EH (cell line): ENCODE results near the gene SMIM12.
A peak's percentile ranks its signal among the peaks of the same experiment; 100 is the strongest.
"Not testable (repeated sequence)": the region's sequence is repeated elsewhere in the genome, so short reads cannot be mapped to it uniquely, and the experiment has no call there.

Experiments
- DNase-seq: peaks from one replicate; pipeline ENCODE4 v3.0.0-alpha.2; 2015; ENCODE audit warnings: low read depth

SMIM12 gene

DNA sequence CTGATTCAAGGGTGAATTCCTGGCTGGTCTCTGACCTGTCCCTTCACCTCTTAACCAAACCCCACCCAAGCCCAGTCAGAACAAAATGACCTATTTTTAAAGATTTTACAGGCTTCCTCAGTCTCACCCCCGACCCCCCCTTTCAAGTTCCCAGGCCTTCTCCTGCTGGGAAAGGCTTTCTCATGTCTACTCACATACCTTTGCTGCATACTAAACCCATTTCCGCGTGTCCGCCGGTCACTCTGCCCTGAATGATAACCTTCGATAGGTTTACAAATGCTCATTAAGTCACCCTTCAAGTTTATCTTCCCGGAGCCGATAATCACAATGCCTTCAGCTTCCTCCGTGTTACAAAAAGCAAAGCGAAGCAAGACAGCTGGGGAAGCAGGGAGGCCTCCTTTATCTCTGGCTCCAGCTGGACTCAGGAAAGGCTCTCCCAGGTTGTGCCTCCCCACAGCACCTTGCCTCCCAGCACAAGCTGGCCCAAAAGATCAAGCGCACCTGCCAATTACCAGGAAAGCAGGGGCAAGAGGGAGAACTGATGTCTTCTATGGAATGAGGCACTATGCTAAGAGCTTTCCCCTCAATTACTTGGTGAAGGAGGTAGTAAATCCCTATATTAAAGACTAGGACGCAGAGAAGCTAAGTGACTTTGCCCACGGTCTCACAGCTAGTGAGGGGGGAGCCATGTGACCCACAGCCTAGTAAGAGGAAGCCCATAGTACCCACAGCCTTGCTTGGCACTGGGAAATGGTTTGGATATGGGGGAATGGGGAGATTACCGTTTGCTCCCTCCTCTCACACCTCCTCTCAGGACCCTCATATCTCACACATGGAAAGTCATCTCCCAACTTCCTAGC is 15.9 kb downstream of the SMIM12 start:
- no peak for DNase-seq

DNA sequence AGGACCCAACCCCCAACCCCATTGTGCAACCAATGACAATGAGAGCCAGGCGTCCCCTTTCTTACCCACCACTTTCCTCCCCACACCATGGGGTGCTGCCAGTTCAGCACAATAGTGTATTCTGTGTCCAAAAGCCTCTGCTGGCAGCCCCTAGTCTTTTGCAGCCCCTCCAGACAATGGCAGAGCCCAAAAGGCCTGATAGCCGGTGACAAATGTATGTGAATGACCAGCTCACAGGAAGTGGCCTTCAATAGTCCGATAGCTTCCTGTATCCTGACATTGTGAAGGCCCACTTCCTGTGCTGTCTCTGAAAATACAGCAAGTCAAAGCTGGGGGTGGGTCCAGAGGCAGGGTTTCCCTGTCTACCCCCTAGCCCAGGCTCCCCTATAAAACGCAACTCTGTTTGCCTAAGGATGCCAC is 16.6 kb downstream of the SMIM12 start:
- DNase-seq: no peak

DNA sequence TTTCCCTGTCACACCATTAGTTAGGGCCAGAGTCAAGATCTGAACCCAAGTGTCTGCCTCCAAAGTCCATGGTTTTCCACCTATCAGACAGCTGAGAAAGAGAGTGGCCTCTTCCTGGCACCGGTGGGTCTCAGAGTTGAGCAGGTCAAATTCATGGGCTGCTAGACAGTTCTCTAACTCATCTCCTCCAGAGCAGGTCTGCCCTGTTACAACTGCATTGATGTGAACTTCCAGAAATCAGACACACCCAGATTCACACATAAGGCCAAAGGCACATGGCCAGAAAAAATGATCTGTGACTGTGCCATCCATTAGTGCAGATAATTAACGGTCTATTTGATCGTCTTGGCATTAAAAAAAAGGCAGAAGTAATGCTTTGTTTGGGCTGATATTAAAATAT is 17.5 kb downstream of the SMIM12 start:
- DNase-seq: no peak

DNA sequence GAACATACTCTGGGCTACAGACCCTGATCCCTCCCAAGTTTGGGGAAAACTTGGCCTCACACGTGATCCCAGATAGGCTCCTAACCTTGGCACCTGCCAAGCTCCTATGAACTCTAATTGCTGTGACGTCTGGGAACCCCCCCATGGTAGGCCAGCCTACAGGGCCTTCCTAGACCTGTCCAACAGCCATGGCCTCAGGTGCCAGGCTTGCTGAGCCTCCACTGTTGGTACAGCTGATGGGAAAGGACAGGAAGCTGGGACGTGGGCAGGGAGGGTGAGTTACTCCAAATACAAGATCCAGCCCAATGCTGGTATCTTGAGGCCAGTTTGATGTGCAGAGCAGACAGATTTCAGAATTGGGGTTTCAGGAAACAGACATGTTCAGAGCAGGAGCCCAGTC is 19.1 kb downstream of the SMIM12 start:
- no peak for DNase-seq

DNA sequence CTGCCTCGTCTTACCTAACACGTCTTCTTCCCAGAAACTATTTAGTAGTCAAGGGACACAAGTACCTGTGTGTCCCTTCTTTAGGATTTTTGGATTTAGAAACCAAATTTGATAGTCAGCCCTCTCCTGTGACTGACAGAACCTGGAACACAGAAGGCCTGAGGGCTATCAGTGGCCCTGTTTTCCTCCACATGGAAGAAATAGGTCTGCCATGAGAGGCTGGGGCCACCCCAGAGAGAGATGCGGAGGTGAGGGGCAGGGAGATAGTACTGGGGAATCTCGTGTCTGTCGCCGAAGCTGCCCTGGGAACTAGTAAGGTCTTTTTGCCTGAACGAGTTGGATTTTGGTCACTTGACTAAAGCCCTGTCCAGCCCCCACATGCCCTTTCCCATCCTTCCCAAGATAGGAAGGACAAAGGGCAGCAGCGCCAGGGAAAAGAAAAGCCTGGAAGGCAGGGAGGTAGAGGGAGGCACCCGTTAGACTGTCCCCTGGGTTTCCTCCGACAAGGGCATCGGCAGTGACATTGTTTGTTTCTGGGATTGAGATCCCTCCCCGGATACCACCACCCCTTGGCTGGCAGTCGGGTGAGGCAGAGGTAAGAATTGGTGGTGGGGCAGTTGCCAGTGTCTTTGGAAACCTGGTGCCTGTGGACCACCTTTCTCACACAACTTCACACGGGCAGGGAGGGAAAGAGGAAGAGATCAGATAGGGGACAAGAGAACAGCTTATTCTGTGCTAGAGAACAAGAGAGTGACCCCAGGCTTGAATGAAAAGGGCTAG is 19.8 kb downstream of the SMIM12 start:
- no peak for DNase-seq

DNA sequence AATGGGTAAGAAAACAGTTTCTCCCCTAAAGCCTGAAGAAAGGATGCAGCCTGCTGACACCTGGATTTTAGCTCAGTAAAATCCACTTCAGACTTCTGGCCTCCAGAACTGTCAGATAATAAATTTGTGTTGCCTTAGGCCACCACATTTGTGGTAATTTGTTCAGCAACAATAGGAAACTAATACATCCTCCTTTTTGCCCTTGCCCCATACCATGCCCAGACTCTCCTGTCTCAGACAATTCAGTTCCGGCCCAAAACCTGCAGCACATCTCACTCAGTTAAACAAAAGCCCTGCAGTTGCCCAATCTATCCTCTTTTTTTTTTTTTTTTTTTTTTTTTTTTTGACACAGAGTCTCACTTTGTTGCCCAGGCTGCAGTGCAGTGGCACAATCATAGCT is 25.8 kb downstream of the SMIM12 start:
- DNase-seq: no peak

DNA sequence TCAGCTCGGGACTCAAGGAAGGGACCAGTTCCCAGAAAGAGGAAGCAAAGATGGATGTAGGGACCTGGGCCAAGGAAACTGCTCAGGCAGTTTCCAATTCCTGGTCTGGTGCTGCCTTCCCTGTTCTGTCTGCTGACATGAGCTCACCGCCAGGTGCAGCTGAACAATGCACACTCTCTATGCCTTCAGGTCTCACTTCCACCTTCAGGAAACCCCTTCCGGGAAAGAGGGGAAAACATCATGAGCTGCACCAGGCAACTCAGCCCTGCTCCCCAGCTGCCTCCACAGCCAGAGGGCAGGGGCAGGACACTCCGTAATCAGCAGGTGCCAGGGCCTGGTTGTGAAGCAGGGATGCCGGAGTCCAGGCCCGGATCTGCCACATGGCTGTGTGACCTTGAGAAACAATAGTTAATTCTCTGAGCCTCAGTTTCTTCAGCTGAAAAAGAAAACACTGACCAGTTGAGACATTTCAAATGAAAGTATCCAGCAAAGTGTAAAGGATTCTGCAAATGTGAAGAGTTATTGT is 27.8 kb downstream of the SMIM12 start:
- DNase-seq: no peak

DNA sequence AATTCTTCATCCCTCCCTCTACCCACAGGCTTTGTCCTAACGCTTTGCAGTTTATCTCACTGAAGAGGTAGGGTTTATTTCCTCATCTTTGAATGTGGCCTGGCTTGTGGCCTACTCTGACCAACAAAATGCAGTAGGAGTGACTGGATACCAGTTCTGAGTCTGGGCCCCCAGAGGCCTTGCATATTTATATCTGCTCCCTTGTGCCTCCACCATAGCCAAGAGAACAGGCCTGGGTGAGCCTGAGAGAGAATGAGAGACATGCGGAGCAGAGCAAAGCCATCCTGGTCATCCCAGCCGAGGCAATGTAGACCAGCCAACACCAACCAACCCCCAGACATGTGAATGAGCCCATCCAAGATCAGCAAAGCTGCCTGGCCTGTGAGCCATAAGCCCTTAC is 30.3 kb downstream of the SMIM12 start:
- DNase-seq: no peak

DNA sequence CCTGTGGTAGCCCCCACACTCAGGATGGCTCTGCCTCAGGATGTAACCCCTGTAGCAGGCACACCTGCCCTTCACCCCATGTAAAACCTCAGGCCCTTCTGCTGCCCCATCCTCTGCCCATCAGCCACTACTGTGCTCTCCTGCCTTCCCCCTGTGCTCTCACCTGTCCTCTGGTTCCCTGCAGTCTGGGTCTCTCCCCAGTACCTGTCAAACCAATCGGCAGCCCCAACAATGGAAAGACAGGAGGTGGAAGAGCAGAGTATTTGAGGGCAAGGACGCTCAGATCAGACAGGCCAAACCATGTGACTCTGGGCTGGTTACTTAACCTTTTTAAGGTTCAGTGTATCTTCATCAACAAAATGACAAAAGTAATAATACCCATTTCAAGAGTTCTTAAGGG is 30.9 kb downstream of the SMIM12 start:
- DNase-seq: no peak

DNA sequence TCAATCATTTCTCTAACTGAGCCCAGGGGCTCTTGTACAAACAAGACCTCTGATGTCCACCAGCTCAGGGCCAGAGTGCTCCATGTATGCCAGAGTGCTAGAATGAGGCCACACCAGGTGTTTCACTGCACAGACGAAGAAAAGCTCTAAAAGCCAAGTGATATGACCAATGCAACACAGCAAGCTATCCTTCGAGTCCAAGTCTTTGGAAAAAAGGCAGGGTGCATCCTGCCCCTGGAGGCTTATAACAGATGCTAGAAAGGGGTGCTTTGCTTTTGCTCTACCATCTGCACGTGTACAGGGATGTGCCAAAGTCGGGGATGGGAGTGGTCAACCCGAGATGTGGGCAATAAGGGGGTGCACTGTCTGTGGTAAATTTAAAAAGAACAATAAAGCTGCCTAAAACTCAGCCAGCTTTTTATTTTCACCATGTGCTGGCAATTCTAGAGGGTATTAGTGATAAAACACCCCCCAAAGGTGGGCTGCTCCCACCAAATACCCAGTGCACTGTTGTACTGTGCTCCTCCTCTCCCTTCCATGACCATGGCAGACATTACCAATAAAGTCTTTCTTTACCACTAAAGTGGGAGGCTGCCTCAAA is 32.1 kb downstream of the SMIM12 start:
- no peak for DNase-seq

DNA sequence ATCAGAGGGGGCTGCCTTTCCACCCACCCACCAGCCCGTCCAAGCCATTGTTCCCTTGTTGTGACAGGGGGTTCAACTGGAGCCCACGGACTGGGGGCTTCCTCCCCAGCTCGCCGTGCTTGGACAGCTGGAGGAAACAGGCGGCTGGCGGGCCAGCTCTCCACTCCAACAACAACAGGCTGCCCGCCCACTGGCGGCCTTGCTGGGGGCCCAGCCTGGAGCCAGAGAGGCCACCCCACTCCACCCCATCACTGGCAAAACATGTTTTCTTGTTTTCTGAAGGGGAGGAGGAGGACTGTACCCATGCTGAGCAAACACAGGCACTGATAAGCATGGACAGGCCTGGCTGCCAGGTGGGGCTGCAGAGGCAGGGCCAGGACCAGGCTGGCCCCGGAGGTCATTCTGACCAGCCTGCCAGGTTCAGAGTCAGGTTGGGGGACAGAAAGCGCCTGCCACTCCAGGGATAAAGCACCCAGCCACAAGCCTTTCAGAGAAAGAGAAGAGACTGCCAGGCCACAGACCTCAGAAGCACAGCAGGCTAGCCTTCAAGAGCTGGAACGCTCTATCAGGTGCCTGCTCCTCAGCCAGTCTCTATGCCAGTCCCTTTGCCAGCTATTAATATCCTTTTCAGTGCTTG is 34.0 kb downstream of the SMIM12 start:
- no peak for DNase-seq

DNA sequence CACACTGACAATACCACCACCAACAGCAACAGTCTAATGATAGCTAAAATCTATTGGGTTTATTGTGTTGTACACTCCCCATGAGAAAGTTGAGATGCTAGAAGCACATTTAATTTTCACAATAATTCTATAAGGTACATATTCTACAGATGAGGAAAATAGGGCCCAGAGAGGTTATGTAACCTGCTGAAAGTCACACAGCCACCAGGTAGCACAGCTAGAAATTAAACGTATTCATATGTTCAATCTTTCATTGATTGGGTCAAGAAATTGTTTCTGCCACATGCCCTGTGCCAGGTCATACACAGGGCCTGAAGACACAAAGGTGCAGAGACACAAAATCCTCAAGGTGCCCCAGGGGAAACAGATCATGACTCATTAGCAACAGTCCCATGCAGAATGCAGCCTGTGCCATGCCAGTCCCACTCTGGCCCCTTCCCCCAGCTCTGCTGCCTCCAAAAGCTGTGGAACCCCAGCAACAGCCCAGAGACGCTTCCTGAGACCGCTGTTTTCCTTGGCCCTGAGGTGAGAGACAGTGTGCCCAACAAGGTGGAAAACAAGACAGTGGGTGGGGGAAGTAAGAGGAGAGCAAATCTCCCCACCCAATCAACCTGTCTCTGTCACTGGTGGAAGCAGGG is 34.6 kb downstream of the SMIM12 start:
- DNase-seq: no peak

DNA sequence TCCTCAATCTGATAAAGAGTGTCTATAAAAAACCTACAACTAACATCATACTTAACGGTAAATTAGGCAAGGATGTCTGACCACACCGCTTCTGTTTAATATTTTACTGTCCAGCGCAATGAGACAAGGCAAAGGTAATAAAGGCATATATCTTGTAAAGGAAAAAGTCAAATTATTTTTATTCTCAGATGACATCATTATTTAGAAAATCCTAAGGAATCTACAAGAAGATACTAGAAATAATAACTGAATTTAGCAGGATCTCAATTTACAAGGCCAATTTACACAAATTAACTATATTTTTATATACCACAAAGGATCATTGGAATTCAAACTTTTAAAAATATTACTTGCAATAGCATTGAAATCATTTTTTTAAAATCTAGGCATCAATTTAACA is 37.3 kb downstream of the SMIM12 start:
- DNase-seq: no peak

DNA sequence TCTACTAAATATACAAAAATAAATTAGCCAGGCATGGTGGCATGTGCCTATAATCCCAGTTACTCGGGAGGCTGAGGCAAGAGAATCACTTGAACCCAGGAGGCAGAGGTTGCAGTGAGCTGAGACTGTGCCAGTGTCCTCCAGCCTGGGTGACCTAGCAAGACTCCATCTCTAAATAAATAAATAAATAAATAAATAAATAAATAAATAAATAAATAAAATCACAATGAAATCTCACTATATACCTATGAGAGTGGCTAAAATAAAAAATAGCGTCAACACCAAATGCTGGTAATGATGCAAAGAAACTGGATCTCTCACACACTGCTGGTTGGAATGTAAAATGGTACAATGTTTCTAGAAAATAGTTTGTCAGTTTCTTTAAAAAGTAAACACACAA is 40.7 kb downstream of the SMIM12 start:
- DNase-seq: not testable (repeated sequence)

DNA sequence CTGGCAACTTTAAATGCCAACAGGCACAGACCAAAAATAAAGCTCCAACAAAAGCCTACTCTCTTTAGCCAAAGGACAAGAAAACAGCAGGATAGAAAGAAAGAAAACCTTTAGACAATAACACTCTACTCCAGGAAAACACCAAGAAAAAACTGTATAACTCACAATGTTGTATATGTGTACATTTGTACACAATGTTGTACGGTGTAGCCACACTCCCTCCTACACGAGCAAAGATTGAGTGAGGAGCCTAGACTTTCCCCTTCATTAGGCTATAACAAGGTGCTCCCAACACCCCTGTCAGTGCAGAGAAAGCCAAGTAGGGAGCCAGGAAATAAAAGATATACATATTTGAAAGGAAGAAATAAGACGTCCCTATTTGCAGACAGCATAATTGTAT is 42.8 kb downstream of the SMIM12 start:
- no peak for DNase-seq

DNA sequence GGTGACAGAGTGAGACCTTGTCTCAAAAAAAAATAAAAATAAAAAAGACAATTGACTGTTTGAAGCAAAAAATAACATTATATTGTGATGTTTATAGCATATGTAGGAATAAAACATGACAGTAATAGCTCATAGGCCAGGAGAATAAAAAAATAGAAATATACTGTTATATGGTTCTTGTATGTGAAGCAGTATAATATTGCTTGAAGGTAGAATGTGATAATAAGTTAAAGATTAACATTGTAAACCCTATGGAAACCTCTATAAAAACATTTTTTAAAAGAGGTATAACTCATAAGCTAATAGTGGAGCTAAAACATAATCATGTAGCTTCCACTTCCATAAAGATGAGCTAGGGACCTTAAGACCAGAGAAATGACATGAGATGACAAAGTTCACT is 43.2 kb downstream of the SMIM12 start:
- no peak for DNase-seq

DNA sequence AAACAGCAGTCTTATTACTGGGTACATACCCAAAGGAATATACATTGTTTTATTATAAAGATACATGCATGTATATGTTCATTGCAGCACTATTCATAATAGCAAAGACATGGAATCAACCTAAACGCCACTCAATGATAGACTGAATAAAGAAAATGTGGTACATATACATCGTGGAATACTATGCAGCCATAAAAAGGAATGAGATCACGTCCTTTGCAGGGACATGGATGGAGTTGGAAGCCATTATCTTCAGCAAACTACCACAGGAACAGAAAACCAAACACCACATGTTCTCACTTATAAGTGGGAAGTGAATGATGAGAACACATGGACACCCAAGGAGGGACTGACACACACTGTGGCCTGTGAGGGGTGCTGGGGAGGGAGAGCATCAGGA is 48.8 kb downstream of the SMIM12 start:
- DNase-seq: not testable (repeated sequence)

DNA sequence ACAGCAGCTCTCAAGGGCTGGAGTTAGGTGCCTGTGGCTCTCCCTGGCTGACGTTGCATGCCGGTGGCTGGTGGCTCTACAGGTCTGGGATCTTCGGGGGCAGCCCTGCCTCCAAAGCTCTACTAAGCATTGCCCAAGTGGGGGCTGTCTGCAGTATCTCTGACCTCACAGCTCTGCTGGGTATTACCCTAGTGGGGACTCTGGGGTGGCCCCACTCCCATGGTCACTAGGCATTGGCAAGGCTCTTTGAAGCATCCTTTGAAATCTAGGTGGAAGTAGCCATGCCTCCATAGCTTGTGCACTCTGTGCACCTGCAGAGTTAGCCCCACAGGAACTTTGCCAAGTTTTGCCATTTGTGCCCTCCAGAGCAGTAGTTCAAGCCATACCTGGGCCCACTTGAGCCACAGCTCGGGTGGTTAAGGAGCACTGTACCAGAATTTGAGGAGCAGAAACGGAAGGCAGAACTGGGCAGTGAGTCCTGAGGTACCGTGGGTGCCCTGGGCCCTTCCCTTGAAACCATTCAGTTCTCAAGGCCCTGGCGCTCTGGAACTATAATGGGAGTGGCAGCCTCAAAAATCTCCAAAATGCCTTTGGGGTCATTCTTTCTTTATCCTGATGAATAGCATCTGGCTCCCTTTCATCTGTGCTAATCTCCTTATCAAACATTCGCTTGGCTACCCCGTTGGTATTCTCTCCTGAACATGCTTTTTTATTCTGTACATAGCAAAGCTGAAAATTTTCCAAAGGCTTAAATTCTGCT is 51.3 kb downstream of the SMIM12 start:
- DNase-seq: no peak

DNA sequence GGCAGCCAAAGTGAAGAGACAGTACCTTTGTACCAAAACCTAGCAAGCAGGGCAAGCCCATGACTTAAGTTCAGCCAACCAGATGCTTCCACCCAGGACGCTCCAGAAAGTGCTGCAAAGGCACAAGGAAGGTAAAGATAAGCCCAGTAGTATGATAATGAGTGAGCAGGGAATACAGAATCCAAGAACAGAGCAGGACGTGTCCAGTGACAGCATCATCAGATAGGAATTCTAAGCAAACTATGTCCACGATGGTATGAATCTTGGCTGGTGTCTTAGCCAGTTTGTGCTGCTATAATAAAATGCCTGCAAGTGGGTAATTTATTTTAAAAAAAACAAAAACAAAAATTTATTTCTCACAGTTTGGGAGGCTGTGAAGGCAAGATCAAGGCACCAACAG is 53.2 kb downstream of the SMIM12 start:
- DNase-seq: peak; percentile 76

DNA sequence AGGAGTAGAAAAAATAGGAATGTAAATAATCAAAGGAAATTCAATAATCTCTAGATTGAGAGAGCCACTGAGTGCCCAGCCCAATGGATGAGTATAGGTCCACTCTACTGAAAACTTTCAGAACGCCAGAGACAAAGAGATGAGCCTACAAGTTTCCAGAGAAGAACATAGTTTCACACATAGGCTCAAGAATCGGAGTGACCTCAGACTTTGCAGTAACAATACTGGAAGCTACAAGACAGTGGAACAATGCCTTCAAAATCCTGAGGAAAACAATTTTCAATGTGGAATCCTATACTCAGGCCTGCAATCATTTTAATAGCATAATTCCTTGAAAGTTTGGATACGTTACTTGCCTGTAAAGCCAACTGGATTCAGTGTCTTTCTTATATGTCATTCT is 55.8 kb downstream of the SMIM12 start:
- DNase-seq: no peak
